ENCODE results near the gene ATP8B4. TPM values are rescaled to one million over a fixed set of nuclear protein-coding genes. Genes with fewer than 3 reads are reported as not detected.

Gene ATP8B4
- total and polyA plus RNA-seq, 2 of the 8 experiments (the other 6 are each of a cell fraction or from before 2014, with no cell fraction given) = 0.17 to 0.24 TPM

- ChIA-PET CTCF (ENCODE audit: partially characterized antibody) (interaction anchor here (1.0 to 1.6 kb wide), 3 partner anchors 21 to 106 kb away, joined by 3 to 6 read pairs (median 3); no protein-coding TSS in a partner anchor), POLR2A (ENCODE audit: partially characterized antibody) (no interaction called here)
- no peak for TF ChIP-seq KDM4A (IDR thresholded peaks at IDR 0.05; ENCODE audit: low read depth, low read length, severe bottlenecking)
- TF ChIP-seq TAF1 (IDR thresholded peaks at IDR 0.05; ENCODE audit: low read depth, low read length) = no peak
- no peak for TF ChIP-seq POU5F1 (IDR thresholded peaks at IDR 0.05; ENCODE audit: low read depth, low read length)
- no peak for TF ChIP-seq HDAC6 (IDR thresholded peaks at IDR 0.05; ENCODE audit: low read depth, low read length)
- no peak for TF ChIP-seq JUND (IDR thresholded peaks at IDR 0.05; ENCODE audit: low read length)
- no peak for TF ChIP-seq RBBP5 (IDR thresholded peaks at IDR 0.05; ENCODE audit: borderline replicate concordance, low read depth, low read length)
- no peak for TF ChIP-seq E2F6 (IDR thresholded peaks at IDR 0.05)
- no peak for TF ChIP-seq SRF (IDR thresholded peaks at IDR 0.05; ENCODE audit: low read depth, low read length)
- no peak for TF ChIP-seq CEBPB (IDR thresholded peaks at IDR 0.05; ENCODE audit: low read depth, low read length)
- TF ChIP-seq EZH2 (IDR thresholded peaks at IDR 0.05; ENCODE audit: low read depth, low read length, severe bottlenecking) = no peak
- no peak for TF ChIP-seq CBX8 (IDR thresholded peaks at IDR 0.05; ENCODE audit: borderline replicate concordance, low read depth, low read length)
- TF ChIP-seq ZNF274 (IDR thresholded peaks at IDR 0.05; ENCODE audit: borderline replicate concordance, extremely low read depth, low read length) = no peak
- TF ChIP-seq BACH1 (IDR thresholded peaks at IDR 0.05; ENCODE audit: low read length) = no peak
- no peak for TF ChIP-seq TCF12 (IDR thresholded peaks at IDR 0.05; ENCODE audit: low read depth, low read length)
- TF ChIP-seq GTF2F1 (IDR thresholded peaks at IDR 0.05; ENCODE audit: borderline replicate concordance, low read depth, low read length) = no peak
Observed at GRCh38 chr15:49982584-49982983, 136.4 kb downstream of the ATP8B4 start.

More at GRCh38 chr15:49982584-49982983, 136.4 kb downstream of the ATP8B4 start:
- no peaks in the 10 kb centered on the region for H3K36me3 ChIP-seq (ENCODE audit: control insufficient read depth in 2 of 4, insufficient read depth in 4 of 4, low read length in 3 of 4)
- H3K4me2 ChIP-seq (ENCODE audit: insufficient read depth in 1 of 2, low read depth in 2 of 2, low read length in 2 of 2) = no peak overlapping the region
- no peak overlapping the region for H3K14ac ChIP-seq (ENCODE audit: insufficient read length)
- H3K27ac ChIP-seq (ENCODE audit: low read depth, low read length) = no peak overlapping the region
- H4K8ac ChIP-seq (ENCODE audit: extremely low read depth, insufficient read depth, low read length) = no peak overlapping the region
- WGBS, 2 experiments (ENCODE audit: extremely low coverage in 1 of 2, insufficient coverage in 1 of 2, insufficient read length in 1 of 2, insufficient replicate concordance in 2 of 2, low coverage in 1 of 2, low lambda C conversion rate in 2 of 2, missing lambda C conversion rate in 1 of 2) = 89% methylated on average over 3 of the region's 3 CpGs; no CpG with 5 or more reads in 1 of the 2 experiments
- H3K4me3 ChIP-seq (ENCODE audit: extremely low read depth in 1 of 4, insufficient read depth in 2 of 4, low read depth in 3 of 4, low read length in 4 of 4) = no peak overlapping the region
- no peaks in the 10 kb centered on the region for H3K9me3 ChIP-seq (ENCODE audit: insufficient read depth in 2 of 2, low read depth in 1 of 2, low read length in 1 of 2)
- H3K79me1 ChIP-seq (ENCODE audit: low read depth, low read length) = no peaks in the 10 kb centered on the region
- H2BK15ac ChIP-seq (ENCODE audit: low read length) = no peak overlapping the region
- H2AK5ac ChIP-seq (ENCODE audit: low read depth, low read length) = no peak overlapping the region
- FAIRE-seq = no peak
- no peak overlapping the region for H2BK20ac ChIP-seq (ENCODE audit: low read length)
- no peak overlapping the region for H2BK12ac ChIP-seq (ENCODE audit: low read depth, low read length)
- no peak overlapping the region for H3K18ac ChIP-seq (ENCODE audit: extremely low read depth, low read length)
- H3K27me3 ChIP-seq (replicated peaks in 1 of 4; ENCODE audit: control insufficient read depth in 3 of 4, extremely low read depth in 1 of 4, insufficient read depth in 3 of 4, low read length in 3 of 4) = no peaks in the 10 kb centered on the region
- no peak overlapping the region for H3K4ac ChIP-seq (replicated peaks; ENCODE audit: insufficient read length, low read depth, low read length)
- H3K56ac ChIP-seq (replicated peaks; ENCODE audit: insufficient read length, low read depth, low read length) = no peak overlapping the region
- no peak overlapping the region for H2BK120ac ChIP-seq (replicated peaks; ENCODE audit: low read depth, low read length)
- H4K5ac ChIP-seq (ENCODE audit: insufficient read length, low read depth, low read length) = no peak overlapping the region
- no peak overlapping the region for H3K23ac ChIP-seq (ENCODE audit: insufficient read length)
- H4K20me1 ChIP-seq (replicated peaks in 1 of 2; ENCODE audit: control insufficient read depth in 1 of 2, insufficient read depth in 2 of 2, low read length in 2 of 2) = no peaks in the 10 kb centered on the region
- no peak overlapping the region for H3K9ac ChIP-seq (replicated peaks in 1 of 4; ENCODE audit: extremely low read depth in 1 of 4, low read depth in 3 of 4, low read length in 3 of 4)
- no peaks in the 10 kb centered on the region for H3K79me2 ChIP-seq (ENCODE audit: control insufficient read depth in 1 of 2, insufficient read depth in 2 of 2, low read length in 2 of 2)
- H4K91ac ChIP-seq (replicated peaks; ENCODE audit: insufficient read length, low read length) = no peak overlapping the region
- H3K23me2 ChIP-seq (ENCODE audit: low read depth, low read length) = no peaks in the 10 kb centered on the region
- H3K4me1 ChIP-seq (replicated peaks in 1 of 4; ENCODE audit: control insufficient read depth in 3 of 4, insufficient read depth in 4 of 4, low read length in 3 of 4) = no peaks in the 10 kb centered on the region
- no peak for DNase-seq (ENCODE audit: low read depth in 1 of 2, low spot score in 2 of 2)
- H2BK5ac ChIP-seq (ENCODE audit: low read depth, low read length) = no peak overlapping the region
- no peak overlapping the region for H2AFZ ChIP-seq (ENCODE audit: low read length)
